ENCODE results near the gene PCDHAC1.
"Not testable (repeated sequence)": the region's sequence is repeated elsewhere in the genome, so short reads cannot be mapped to it uniquely, and the experiment has no call there.

Gene PCDHAC1, protein sequence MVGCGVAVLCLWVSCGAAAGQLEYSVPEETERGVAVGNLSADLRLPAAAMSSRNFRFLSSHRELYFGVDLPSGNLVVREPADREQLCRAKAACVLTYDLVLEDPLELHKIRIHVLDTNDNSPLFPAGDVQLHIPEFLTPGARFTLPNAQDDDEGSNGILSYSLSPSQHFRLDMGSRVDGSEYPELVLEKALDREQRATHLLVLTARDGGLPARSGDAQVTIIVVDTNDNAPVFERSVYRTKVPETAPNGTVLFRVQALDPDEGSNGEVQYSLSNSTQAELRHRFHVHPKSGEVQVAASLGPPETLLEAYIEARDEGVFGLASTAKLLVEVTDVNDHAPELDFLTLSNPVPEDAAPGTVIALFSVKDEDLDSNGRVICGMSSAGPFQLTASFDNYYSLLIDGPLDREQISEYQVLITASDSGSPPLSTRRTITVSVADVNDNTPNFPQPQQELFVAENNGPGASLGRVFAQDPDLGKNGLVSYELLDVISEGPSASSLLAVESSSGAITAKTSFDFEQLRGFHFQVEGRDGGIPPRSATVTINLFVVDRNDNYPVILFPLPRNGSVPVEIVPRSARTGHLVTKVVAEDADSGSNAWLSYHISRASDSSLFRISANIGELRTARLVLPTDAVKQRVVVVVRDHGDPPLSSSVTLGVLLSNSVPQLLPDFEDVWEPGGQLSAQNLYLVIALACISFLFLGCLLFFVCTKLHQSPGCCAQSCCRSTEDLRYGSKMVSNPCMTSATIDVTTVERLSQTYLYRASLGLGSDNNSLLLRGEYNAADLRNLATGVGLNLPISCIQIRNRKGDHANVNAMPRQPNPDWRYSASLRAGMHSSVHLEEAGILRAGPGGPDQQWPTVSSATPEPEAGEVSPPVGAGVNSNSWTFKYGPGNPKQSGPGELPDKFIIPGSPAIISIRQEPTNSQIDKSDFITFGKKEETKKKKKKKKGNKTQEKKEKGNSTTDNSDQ

DNA sequence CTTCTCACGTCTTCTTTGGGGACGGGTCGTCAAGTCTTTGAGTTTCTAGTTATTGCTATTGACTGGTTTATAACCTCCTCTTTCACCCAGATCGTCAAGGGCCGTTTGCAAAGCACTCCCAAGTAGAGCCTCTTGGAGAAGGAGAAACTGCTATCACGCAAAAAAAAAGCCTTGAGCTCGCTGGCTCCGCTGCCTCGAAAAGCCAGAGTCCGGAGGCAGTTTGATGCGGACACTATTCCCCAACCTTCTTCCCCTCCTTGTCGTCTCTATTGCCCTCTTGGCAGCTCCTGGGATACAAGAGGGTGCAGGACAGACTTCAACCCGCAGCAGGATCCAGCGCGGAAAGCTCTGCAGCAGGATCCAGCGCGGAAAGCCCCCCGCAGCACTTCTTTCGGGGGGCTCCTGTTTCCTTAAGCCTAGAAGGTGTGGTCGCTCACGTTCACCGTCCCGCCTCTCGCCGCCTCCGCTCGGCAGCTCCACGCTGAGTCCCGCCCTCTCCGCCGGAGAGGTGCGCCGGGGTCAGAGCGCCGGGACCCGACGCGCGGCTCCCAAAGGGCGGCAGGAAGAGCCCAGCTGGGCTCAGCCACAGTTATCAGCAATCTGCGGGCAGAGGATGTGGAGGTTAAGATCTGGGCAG lies at the start of gene PCDHAC1:
PCDHAC1 (plus strand) TSS at position 494 of the 637 bp plus-strand sequence. CDS start 594 bp downstream, outside the sequence.
- in situ Hi-C loops (cut with HindIII; ENCODE audit: low sequenced_read_pairs): no loop called here

DNA sequence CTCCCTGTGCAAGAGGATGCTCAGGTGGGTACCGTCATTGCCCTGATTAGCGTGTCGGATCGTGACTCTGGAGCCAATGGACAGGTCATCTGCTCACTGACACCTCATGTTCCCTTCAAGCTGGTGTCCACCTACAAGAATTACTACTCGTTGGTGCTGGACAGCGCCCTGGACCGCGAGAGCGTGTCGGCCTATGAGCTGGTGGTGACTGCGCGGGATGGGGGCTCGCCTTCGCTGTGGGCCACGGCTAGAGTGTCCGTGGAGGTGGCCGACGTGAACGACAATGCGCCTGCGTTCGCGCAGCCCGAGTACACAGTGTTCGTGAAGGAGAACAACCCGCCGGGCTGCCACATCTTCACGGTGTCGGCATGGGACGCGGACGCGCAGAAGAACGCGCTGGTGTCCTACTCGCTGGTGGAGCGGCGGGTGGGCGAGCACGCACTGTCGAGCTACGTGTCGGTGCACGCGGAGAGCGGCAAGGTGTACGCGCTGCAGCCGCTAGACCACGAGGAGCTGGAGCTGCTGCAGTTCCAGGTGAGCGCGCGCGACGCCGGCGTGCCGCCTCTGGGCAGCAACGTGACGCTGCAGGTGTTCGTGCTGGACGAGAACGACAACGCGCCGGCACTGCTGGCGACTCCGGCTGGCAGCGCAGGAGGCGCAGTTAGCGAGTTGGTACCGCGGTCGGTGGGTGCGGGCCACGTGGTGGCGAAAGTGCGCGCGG lies 49.4 kb upstream of the PCDHAC1 start:
- in situ Hi-C loops (cut with HindIII; ENCODE audit: low sequenced_read_pairs): not testable (repeated sequence)

DNA sequence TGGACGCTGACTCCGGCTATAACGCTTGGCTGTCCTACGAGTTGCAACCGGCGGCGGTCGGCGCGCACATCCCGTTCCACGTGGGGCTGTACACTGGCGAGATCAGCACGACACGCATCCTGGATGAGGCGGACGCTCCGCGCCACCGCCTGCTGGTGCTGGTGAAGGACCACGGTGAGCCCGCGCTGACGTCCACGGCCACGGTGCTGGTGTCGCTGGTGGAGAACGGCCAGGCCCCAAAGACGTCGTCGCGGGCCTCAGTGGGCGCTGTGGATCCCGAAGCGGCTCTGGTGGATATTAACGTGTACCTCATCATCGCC lies 48.9 kb upstream of the PCDHAC1 start:
- in situ Hi-C loops (cut with HindIII; ENCODE audit: low sequenced_read_pairs): no loop called here

DNA sequence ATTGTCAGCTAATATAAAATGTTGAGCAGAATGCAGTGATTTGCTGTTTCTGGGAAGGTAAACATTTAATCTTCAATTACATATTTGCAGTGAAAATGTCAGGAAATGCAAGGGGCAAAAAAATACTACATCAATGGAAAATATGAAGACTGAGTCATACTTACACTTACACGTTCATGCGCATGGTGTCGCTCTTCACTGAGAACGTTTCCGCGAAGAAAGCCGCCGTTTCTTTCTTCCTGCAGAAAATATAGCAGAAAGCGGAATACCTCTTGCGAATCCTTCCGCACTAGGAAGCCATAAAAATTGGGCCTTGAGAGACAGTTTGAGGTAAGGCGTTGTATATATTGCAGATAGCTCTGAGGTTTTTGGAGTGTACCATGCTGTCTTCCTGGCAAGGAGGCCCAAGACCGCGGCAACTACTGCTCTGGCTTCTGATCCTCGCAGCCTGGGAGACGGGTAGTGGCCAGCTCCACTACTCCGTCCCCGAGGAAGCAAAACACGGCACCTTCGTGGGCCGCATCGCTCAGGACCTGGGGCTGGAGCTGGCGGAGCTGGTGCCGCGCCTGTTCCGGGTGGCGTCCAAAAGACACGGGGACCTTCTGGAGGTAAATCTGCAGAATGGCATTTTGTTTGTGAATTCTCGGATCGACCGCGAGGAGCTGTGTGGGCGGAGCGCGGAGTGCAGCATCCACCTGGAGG lies 44.1 kb upstream of the PCDHAC1 start, which contains the start of gene PCDHA13:
PCDHA13 (plus strand) TSS at position 236 of the 702 bp plus-strand sequence; CDS start at position 381, 145 bp downstream.
- in situ Hi-C loops (cut with HindIII; ENCODE audit: low sequenced_read_pairs): no loop called here

DNA sequence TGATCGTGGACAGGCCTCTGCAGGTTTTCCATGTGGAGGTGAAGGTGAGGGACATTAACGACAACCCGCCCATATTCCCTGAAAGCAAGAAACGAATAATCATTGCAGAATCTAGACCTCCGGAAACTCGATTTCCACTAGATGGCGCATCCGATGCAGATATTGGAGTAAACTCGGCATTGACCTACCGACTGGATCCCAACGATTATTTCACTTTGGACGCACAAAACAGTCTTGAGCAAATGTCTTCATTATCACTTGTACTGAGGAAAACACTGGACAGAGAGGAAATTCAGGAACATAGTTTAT lies 43.6 kb upstream of the PCDHAC1 start:
- in situ Hi-C loops (cut with HindIII; ENCODE audit: low sequenced_read_pairs): no loop called here

DNA sequence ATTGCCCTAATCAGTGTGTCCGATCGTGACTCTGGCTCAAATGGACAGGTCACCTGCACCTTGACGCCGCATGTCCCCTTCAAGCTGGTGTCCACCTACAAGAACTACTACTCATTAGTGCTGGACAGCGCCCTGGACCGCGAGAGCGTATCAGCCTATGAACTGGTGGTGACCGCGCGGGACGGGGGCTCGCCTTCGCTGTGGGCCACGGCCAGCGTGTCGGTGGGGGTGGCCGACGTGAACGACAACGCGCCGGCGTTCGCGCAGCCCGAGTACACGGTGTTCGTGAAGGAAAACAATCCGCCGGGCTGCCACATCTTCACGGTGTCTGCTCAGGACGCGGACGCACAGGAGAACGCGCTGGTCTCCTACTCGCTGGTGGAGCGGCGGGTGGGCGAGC lies 42.7 kb upstream of the PCDHAC1 start:
- in situ Hi-C loops (cut with HindIII; ENCODE audit: low sequenced_read_pairs): no loop called here

DNA sequence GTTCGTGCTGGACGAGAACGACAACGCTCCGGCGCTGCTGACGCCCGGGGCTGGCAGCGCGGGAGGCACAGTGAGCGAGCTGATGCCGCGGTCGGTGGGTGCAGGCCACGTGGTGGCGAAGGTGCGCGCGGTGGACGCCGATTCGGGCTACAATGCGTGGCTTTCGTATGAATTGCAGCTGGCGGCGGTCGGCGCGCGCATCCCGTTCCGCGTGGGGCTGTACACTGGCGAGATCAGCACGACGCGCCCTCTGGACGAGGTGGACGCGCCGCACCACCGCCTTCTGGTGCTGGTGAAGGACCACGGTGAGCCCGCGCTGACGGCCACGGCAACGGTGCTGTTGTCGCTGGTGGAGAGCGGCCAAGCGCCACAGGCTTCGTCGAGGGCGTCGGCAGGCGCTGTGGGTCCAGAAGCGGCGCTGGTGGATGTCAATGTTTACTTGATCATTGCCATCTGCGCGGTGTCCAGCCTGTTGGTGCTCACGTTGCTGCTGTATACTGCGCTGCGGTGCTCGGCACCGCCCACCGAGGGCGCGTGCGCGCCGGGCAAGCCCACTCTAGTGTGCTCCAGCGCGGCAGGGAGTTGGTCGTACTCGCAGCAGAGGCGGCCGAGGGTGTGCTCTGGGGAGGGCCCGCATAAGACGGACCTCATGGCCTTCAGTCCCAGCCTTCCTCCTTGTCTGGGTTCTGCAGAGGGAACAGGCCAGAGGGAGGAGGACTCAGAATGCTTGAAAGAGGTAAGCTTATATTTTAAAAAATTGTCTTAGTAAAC lies 42.0 kb upstream of the PCDHAC1 start:
- in situ Hi-C loops (cut with HindIII; ENCODE audit: low sequenced_read_pairs): no loop called here

DNA sequence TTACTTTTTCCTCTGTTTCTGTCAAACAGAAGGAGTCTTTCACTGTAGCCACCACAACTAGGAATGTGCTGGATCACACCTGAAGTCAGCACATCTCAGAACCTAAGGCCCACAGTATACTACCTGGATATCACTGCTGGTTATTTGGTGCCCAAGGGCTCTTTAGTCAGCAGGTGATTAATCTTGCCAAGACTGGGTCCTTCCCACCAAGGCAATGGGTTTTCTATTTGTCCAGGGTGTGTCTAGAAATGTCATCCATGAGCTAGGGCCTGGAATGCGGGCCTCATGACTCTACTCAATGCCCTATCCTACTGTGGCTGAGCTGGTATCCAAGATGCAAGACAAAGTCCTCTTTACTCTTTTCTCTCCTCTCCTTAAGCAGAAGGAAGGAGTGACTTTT lies 9.8 kb upstream of the PCDHAC1 start:
- in situ Hi-C loops (cut with HindIII; ENCODE audit: low sequenced_read_pairs): no loop called here

DNA sequence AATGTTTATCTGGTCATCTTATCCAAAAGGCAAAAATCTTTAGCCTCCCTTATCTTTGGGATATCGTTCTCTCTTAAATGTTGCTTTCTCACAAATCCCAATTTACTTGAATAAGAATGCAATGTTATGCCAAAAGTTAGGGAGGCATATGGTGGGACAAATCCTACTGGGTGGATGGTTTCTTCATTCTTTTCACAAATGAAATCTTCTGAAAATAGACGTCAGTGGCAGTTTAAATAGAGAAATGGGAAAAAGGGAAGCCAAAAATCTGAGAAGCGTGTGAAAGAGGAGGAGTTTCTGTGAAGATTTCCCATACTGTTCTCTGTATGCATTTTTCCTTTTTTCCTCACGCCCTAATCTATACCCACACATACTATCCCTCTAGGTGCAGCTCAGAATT lies 2.5 kb upstream of the PCDHAC1 start:
- in situ Hi-C loops (cut with HindIII; ENCODE audit: low sequenced_read_pairs): no loop called here

DNA sequence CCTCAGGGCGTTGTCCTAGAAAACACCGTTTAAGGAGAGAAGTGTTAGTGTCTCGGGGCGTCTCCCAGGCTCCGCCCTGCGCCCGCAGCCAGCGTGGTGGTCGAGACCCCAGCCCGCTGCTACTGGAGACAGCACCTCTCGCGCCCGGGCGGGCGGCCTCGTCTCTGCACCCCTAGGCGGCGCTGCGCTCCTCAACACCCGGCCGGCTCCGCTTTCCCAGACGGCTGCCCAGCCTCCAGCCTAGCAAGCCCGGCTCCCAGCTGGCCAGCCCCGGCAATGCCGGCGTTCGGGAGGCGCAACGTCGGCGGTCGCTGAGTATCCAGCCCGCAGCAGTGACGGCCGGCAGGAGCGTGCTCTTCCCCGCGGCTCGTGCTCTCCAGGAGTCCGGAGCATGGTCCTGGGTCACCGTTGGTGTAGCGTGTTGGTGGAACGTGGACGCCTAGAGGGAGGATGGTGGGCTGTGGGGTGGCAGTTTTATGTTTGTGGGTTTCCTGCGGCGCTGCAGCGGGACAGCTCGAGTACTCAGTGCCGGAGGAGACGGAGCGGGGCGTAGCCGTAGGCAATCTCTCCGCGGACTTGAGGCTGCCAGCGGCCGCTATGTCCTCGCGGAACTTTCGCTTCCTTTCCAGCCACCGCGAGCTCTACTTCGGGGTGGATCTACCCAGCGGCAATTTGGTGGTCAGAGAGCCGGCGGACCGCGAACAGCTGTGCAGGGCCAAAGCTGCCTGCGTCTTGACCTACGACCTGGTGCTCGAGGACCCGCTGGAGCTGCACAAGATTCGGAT lies 536 bp downstream of the PCDHAC1 start:
- in situ Hi-C loops (cut with HindIII; ENCODE audit: low sequenced_read_pairs): no loop called here

DNA sequence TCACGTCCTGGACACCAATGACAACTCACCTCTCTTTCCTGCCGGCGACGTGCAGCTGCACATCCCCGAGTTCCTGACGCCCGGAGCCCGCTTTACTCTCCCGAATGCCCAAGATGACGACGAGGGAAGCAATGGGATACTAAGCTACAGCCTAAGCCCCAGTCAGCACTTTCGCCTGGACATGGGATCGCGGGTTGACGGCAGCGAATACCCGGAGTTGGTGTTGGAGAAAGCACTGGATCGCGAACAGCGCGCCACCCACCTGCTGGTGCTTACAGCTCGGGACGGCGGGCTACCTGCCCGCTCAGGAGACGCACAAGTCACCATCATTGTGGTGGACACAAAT lies 1.1 kb downstream of the PCDHAC1 start:
- in situ Hi-C loops (cut with HindIII; ENCODE audit: low sequenced_read_pairs): no loop called here

DNA sequence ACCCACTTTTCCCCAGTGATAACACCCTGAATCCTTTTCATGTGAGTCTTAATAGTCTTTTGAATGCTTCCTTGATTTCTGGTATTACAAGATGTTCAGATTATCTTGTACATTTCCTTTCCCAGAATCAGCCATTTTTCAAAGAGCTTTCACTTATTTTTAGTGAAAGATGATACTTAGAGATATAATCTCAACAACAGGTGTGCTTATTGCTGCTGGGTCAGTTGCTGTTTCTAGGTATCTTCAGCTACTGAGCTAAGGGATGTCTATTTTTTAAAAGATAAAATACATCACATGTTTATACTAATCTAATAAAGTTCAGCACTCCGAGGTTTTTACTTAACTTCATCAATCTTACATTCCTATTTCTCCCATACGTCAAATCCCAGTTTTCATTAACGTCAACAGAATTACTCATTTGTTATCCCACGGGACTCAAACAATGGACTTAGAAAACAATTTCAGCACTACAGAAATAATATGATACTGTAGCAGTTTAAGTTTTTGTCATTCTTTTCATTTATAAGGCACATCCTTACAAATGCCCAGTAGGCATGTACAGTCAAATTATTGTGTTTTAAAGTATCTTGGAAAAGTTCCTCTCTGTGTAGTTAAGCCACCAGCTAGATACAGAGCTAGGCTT lies 9.0 kb downstream of the PCDHAC1 start:
- in situ Hi-C loops (cut with HindIII; ENCODE audit: low sequenced_read_pairs): no loop called here

DNA sequence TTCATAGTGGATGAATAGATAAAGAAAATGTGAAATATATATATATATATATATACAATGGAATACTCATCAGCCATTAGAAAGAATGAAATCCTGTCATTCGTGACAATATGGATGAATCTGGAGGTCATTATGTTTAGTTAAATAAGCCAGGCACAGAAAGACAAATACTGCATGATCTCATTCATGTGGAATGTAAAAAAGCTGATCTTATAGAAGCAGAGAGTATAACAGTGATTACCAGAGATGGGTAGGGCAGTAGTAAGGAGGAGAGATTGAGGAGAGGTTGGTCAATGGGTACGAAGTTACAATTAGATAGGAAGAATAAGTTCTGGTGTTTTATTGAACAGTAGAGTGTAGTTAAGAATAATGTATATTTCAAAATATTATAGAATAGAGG lies 20.5 kb downstream of the PCDHAC1 start:
- in situ Hi-C loops (cut with HindIII; ENCODE audit: low sequenced_read_pairs): no loop called here

DNA sequence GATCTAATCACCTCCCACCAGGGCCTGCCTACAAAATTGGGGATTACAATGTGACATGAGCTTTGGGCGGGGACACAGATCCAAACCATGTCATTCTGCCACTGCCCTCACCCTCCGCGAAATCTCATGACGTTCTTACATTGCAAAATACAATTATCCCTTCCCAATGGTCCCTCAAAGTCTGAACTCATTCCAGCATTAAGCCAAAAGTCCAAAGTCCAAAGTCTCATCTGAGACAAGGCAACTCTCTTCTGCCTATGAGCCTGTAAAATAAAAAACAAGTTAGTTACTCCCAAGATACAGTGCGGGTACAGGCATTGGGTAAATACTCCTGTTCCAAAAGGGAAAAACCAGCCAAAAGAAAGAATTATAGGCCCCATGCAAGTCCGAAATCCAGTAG lies 25.5 kb downstream of the PCDHAC1 start:
- in situ Hi-C loops (cut with HindIII; ENCODE audit: low sequenced_read_pairs): no loop called here

DNA sequence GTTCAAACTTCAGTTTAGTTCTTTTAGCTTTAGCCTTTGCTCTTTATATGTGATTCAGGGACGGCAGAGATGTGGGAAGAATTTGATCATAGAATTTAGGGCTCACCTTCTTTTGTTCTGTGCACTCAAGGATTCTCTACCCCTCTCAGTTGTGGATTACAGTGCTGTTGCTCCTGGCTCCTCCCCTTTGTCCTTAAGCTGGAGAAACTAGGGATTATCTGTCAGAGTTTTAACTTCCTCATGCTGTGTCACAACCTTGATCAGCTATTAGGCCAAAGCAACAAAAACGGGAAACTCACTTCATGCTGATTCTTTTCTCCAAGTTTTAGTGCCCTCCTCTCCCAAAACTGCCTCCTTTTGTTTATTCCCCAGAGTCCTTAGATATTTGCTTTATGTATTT lies 27.1 kb downstream of the PCDHAC1 start:
- in situ Hi-C loops (cut with HindIII; ENCODE audit: low sequenced_read_pairs): no loop called here

DNA sequence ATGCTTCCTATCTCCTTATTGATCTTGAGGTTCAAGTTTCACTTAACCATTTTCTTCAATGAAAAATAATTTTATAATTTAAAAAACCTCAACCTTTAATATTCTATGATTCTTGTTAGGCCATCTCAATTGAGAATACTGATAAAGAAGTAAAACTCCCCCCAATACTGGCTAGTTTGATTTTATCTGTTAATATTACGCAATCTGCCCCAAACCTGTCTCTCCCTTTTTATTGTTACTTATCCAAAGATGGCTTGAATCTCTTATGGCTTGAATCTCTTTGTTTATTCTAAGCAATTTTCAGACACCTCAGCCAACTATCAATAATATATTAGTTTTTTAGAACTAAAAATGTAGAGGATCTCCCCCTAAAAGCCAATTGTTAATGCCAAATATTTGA lies 36.1 kb downstream of the PCDHAC1 start:
- in situ Hi-C loops (cut with HindIII; ENCODE audit: low sequenced_read_pairs): no loop called here

DNA sequence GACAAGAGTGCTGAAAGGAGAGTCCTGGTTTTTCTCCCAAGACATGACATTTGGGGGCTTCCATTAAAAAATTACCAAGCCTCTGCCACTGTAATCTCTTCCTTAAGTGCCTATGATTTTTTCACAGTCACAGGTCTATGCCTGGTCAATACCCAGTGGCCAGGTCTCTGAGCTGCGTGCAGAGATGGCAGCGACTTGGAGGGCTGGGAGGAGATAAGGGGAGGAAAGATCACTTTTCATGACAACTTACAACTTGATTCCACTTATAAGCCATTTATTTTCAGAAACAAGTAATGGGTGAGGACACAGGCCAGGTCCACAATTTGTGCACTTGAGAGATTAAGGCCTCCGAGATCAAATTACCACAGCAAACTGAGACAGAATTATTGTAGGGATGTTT lies 38.3 kb downstream of the PCDHAC1 start:
- in situ Hi-C loops (cut with HindIII; ENCODE audit: low sequenced_read_pairs): no loop called here

DNA sequence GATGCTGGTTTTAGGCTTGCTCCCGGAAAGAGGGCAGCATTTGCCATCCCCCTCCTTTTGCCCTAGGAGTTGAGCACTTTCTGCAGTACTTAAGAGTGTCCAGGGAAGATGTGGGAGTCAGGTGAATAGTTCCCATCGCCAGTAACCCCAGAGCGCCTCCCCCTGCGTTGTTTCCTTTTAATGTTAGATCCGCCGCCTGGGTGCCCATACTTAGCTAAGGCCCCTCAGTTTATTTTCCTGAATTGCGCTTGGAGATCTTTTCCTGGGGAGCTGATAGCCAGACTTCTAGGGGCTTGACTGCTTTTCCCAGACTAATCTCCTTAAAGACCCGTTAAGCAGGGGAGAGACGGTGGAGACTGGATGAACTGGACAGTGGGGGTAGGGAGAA lies 39.8 kb downstream of the PCDHAC1 start:
- in situ Hi-C loops (cut with HindIII; ENCODE audit: low sequenced_read_pairs): no loop called here

Measured in endothelial cell of hepatic sinusoid (primary cell).